DMS114 treated with DMSO at 0.1 percent for 48 hours (cell line): ENCODE results near the gene ST6GALNAC3.
"Not testable (repeated sequence)": the region's sequence is repeated elsewhere in the genome, so short reads cannot be mapped to it uniquely, and the experiment has no call there.

Experiments
- DNase-seq: peaks from one replicate; lab custom pipeline; 2025; ENCODE audit not compliant: unreplicated experiment; lab: John Stamatoyannopoulos, UW

ST6GALNAC3 gene

DNA sequence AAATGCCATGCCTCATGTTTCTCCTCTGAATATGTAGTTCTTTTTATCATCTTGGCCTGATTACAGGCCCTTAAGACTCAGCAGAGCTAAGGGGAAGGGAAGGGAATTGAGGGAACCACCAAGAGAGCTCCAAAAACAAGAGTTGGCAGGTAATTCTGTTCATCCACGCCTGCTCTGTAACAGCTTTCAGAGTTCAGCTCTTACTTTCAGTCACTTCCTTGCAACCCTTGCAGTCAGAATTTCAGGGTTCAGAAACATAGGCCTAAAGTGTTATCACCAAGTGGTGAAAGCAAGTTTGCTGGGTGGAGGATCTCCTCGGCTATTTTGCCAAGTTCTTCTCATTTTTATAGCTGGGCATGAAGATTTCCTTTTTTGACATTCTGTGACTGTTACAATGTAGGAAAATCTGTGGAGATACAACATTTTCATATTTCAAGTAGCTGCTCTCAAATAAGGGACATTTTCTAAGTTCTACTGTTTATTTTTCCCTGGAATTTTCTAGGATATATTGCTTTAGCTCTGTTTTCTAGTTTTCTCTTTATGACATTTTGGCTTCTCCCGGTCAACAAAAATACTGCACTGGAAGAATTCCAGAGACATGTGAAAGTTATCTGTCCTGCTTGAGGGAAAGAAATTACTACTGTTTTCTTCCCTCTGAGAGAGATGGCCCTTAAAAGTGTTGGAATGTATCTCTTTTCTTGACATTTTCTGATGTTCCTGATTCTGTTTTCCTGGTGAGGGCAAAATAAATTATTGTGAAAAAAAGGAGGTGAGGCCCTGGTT, 540.9 kb downstream of the ST6GALNAC3 start:
- DNase-seq, result no peak

DNA sequence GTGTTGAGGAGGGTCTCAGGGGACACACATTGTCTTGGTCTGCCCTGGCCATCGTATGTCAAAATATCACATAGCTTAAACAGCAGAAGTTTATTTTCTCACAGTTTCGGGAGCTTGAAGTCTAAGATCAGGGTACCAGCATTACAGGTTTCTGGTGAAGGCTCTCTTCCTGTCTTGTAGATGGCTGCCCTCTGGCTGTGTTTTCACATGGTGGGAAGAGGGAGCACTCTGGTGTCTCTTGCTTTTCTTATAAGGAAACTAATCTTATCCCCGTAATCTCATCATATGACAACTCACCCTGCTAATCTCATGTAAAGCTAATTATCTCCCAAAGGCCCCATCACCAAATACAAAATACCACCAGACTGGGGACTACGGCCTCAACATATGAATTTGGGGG, 545.8 kb downstream of the ST6GALNAC3 start:
- DNase-seq, result no peak

DNA sequence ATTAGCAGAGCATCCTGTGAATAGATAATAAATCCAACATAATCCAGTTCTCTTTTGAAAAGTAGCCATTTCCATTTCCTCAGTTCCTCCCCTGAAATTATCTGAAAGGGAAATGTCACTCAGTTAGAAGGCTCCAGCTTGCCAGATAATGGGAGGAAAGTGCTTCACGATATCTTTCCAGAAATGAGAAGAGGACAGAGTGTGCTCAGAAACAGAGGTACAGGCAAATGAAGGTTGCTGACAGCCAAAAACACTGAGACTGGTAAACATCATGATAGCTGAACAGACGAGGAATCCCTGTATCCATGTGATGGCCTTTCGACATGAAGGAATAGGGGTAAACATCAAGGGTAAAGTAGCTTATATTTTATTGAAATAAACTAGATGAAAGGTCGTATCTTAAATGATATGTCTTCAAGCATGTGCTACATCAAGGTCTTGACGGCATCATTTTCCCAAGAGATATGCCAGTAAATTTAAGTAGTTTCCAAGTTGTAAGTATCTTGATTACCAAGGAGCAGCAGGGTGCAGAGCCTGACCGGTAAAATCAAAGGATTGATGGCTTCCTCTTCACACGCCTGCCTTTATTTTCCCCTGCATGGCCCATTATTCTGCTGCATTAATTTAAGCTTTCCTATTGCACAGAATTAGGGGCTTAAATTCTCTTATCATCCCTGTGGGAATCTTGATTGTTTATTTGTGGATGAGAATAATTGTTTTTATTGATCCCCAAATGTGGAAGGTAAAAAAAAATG, 548.4 kb downstream of the ST6GALNAC3 start:
- no peak for DNase-seq

DNA sequence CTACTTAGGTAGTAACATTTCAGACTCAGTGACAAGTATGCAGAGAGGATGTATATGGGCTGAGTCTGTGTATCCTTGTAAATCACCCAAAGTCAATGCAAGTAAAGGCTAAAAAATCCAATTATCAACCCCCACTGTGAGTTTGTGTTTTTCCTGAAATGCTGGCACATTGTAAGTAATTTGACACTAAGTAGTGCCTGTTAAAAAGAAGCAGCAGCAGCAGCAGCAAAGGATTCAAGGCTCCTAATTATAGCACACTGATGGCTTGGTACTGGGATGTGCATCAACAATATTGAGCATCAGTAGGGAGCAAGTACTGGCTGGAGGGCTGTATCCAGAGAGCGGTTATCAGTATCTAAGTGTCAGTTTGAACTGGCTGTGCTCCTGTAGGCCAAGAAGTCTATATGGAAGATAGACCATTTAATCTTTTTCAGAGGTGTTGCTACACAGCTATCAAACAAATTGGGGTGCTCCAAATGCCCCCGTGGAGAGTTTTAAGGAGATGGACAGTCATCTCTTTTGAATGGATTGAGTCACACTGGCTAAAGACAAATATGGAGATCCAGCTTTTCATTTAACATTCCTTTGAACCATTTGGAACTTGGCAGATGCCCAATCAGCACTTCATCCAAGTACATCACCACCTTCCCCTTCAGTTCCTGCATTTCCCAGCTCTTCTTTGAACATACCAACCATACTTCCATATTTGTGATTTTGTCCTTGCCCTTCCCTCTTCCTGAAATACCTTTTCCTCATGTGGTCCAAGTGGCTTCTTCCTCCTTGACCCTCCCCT, 551.5 kb downstream of the ST6GALNAC3 start:
- no peak for DNase-seq

DNA sequence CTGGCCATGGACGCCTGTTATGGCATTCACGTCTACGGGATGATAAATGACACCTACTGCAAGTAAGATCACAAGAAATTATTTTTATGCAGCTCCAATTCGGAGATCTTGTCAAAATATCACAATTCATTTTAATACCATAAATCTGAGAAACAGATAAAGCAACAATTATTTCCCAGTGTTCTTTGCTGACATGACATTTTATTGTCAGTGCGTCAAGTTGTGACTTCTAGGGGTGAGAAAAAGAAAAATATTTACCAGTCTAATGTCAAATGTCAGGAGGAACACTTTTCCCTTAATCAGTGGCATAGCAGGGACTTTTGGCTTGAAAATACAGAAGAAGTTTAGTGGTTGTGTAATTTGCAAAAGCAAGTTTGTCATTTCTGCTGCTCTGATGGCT, 553.0 kb downstream of the ST6GALNAC3 start:
- no peak for DNase-seq

DNA sequence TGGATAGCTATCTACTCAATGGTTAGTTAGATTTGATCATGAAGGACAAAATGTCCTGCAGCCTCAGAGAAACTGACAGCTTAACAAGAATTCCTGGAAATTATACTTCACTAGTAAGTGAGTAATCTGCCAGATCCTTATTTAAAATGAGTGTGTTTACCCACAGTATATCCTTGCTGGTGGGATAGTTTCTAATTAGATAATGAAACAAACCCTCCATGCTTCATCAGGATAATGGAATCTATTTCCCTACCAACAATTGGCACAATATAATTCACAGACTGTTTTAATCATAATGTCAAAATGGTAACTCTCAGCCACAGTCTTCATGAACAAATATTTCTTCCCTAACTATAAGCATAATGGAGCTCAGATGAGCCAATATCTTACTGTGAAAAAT, 553.4 kb downstream of the ST6GALNAC3 start:
- DNase-seq, result no peak

DNA sequence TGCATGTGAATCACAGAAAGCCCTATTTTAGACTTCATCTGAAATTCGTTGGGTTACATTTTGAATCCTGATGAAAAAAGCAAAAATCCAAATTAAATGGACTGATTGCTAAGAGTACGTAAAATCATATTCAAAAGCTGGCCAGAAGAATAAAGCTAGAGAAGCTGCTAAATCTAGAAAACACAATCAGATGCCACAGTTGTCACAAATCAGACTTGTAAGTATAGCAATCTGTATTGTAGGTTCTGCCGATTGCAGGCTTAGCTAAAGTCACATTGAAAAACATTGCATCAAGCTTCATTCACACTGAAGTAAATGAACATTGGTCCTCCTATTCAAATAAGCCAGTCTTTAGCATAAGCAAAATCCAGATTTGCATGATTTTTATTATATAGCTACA, 557.6 kb downstream of the ST6GALNAC3 start:
- DNase-seq, result no peak

DNA sequence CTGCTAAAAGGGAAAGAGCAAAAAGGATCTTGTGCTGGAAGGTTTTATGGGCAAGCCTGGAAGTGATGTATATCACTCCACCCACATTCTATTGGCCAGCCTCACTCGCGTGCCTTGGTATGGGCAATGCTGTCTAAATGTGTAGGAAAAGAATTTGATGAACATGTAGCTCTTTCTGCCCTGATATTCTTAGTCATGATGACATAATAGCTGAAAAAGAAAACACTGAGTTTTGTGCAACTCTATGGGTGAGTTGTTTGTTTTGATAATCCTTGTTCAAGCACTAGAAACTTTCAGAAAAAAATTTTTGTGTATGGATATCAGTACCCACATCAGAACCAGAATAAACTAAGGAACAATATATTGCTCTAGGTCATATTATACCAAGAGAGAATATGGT, 561.2 kb downstream of the ST6GALNAC3 start:
- no peak for DNase-seq

DNA sequence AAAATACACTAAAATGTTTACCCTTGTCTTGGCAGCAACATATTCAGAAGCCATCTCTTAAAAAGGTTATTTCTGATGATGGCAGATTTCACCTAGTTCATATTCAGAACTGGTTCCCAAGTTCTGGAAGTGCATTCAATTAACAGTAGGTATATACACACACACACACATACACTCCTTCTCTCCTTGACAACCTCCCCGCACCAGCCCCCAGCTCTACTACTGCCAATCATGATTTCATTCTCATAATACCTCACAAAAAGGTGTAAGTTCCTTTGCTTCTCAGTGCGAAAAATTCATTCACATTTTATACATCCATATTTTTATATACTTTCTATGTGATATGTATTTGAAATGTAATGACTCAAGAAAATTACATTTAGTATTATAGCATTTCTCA, 564.6 kb downstream of the ST6GALNAC3 start:
- no peak for DNase-seq

DNA sequence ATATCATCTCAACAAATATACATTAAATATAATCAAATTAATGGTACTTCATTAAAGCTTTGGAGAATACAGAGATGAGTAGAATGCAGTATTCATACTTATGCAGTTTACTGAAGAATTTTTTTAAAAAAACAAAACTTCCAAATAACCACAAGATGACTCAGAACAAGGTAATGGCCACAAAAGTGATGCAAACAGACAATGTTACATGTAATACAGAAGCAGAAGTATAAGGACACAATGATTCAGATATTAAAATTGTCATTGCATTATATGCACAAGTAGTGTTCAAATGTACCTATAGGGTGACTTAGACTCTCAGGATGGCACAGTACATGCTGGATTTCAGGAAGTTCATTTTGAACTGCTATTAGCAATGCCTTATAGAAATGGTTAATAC, 565.5 kb downstream of the ST6GALNAC3 start:
- no peak for DNase-seq

DNA sequence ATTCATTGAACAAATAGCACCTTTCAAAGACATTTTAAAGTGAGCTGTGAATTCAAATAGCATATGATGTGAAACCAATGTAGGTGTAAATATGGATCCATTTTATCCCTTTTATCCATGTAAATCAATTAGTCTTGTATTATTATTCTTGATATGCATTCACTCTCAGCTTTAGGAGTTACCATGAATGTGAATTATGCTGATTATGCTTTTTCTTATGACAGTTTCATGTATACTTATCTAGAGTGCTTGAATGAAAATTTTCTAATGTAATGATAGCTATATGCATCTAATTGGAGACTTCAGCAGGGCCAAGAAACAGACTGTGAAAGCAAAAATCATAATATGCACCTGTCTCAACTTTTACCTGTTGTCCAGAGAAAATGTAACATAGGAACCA, 566.2 kb downstream of the ST6GALNAC3 start:
- DNase-seq, result no peak

DNA sequence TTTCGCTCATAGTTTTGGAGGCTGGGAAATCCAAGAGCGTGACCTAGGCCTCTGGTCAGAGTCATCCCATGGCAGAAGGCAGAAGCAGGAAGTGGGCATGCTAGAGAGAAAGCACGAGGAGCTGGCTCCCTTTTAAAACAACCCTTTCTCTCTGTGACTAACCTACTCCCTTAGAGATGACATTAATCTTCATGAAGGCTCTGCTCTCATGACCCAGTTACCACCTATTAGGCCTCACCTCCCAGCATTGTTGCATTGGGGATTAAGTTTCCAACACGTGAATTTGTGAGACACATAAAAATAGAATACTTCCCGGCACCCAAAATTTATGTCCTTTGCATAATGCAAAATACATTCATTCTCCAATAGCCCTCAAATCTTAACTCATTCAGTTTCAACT, 569.6 kb downstream of the ST6GALNAC3 start:
- no peak for DNase-seq

DNA sequence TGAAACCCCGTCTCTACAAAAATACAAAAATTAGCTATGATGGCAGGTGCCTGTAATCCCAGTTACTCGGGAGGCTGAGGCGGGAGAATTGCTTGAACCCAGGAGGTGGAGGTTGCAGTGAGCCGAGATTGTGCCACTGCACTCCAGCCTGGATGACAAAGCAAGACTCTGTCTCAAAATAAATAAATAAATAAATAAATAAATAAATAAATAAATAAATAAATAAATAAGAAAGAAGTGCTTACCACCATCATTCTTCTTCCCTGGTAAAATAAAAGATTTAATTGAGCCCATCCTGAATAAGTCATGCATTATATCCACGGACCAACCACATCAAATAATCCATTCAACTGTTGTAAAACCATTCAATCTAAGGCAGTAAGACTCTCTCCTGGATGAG, 578.3 kb downstream of the ST6GALNAC3 start:
- DNase-seq, result not testable (repeated sequence)

DNA sequence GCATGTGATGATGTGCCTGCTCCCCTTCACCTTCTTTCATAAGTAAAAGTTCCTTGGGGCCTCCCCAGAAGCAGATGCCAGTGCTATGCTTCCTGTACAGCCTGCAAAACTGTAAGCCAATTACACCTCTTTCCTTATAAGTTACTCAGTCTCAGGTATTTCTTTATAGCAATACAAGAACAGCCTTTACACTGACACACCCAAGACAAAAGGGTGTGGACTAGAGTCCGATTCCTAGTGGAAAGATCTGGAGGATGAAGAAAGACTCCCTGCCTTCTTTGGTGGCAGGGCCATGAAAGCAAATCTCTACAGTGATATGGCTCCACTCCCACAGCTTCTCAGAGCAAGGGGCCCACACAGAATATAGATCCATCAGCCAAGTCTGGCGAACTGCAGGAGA, 583.1 kb downstream of the ST6GALNAC3 start:
- DNase-seq, result no peak

DNA sequence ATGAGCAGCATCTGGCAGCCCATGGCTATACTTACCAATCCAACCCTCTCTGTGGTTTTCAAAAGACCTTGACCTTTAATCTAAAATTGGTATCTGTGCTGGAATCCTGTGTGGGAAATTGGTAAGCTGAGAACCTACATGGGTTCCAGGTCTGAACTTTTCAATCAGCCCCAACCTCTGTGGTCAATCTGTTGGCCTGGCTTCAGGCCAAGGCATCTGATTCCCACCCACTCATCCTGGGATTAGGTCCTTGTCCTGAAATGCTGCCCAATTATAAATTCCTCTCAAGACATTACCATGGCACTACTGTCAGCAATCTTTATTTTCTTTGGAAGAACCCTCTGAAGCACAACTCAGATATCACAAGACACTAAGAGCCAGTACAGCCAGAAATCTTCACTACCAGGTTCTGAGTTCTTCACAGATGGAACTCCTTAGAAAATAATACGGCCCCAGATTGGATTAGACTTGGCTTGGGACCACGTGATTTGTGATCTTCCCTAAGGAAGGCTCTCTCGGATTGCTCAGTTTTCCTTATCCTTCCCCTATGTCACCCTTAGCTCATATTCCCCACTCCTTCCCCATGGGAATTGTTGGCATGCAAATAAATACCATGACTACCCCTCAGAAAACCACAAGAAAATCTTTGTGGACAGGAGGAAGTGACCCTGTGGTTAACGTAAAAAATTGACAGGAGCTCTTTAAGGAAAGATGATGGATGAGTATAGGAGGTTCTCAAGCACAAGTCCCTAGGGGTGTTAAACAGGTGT, 584.8 kb downstream of the ST6GALNAC3 start:
- no peak for DNase-seq

DNA sequence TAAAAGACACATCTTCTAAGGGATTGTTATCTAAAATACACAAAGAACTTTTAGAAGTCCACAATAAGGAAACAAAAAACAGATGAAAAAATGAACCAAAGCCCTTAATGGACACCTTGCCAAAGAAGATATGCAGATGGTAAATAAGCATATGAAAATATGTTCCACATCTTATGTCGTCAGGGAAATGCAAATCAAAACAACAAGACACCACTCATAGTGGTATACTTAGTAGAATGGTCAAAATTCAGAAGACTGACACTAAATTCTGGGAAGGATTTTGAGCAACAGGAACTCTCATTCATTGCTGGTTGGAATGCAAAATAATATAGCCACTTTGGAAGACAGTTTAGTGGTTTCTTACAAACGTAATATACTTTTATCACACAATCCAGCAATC, 587.0 kb downstream of the ST6GALNAC3 start:
- DNase-seq, result no peak

DNA sequence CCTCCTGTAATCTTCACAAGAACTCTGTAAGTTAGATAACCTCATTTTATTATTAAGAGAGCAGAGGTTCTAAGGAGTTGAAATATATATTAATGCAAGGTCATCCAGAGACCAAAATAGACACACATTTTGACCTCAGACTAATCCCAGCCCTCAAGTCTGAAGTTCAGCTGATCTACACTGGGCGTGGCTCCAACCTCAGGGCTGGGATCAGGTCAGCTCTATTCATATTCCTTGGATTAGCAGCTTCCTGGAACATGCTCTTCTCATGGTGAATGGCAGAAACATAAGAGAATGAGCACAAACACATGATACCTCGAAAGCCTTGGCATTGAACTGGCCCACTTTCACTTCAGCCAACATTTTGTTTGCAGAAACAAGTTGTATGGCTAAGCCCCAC, 592.0 kb downstream of the ST6GALNAC3 start:
- no peak for DNase-seq

DNA sequence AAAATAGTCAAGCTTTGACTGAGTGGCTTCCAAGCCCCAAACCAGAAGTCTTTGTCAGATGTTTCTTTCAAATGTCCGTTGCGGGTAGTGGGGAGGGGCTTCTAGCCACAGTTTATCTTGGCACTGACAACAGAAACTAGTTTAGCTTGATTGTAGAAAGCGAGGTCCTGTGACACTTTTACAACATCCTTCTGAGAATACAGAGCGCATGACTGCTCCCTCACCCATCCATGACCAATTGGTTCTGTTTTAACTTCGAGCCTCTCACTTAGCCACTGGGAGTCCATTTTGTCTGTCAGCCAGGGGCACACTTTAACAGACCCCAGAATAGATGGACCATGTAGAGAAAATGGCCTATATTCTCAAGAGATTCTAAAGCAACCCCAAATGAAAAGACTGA, 593.5 kb downstream of the ST6GALNAC3 start:
- DNase-seq, result no peak

DNA sequence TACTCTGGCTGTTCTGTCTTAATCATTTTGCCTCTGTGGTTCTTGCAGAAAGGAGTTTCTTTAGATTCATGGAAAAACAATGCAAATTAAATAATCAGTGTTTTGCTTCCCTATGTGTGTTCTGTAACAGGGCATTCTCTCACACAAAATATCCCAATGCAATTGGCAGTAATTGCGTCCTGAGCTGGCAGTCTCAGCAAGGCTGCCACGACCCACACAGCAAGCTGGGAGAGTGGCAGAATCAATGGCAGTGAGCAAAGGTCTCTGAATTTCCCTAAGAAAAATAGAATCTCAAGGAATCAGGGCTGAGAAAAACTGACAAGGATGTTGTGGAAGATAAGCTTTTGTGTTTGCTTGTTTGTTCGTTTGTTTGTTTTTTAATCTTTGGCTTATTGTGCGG, 594.6 kb downstream of the ST6GALNAC3 start:
- DNase-seq, result no peak

DNA sequence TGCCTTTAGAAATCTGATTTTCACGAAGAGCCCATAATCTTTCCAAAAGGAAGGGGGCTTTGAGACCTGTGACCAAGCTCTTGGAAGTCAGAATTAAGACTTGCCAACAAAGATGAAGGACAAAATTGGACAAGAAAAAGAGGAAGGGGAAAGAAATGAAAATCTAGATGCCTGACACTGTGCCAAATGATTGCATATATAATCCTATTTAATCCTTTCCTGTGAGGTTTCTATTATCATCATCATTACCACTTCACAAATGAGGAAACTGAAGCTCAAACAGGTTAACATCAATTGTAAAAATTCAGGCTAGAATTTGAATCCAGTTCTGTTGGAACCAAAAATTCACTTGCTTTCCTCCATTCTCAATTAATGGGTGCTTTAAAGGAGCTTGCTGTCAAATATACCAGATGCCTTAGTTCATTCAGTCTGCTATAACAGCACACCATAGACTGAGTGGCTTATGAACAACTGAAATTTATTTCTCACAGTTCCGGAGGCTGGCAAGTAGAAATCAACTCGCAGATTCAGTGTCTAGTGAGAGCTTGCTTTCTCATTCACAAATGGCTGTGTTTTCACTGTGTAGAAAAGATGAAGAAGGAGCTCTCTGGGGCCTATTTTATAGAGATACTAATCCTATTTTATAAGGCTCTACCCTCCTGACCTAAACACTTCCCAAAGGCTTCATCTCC, 595.2 kb downstream of the ST6GALNAC3 start:
- DNase-seq, result no peak
